Hepatocyte (in vitro differentiated cells): Measurements from ENCODE around the gene TNS4.

ENCODE experiments used
- CTCF ChIP-seq: fragments of 200-600 bp; sonication (generic); IDR thresholded peaks from 2 replicates; pipeline ENCODE4 v1.5.1; 2016; ENCODE audit warnings: antibody characterized with exemption, mild to moderate bottlenecking; ENCODE audit not compliant: poor library complexity
- EZH2 ChIP-seq: fragments of 200-600 bp; sonication (generic); IDR thresholded peaks from 2 replicates; pipeline ENCODE4 v1.6.1; 2016; ENCODE audit warnings: antibody characterized with exemption, mild to moderate bottlenecking, borderline replicate concordance

- TF ChIP-seq EZH2 (no peak), CTCF (no peak)
Observed at GRCh38 chr17:40459636-40460603, 41.5 kb downstream of the TNS4 start.
